DMS153 (cell line): ENCODE data around the gene TRPM2.
"Not testable (repeated sequence)": the region's sequence is repeated elsewhere in the genome, so short reads cannot be mapped to it uniquely, and the experiment has no call there.

ENCODE experiments used
- DNase-seq: peaks from one replicate; lab custom pipeline; 2025; lab: John Stamatoyannopoulos, UW

The TRPM2 gene

GRCh38 chr21:44415073-44416025 is 61.9 kb downstream of the TRPM2 start:
- DNase-seq, result no peak

DNA sequence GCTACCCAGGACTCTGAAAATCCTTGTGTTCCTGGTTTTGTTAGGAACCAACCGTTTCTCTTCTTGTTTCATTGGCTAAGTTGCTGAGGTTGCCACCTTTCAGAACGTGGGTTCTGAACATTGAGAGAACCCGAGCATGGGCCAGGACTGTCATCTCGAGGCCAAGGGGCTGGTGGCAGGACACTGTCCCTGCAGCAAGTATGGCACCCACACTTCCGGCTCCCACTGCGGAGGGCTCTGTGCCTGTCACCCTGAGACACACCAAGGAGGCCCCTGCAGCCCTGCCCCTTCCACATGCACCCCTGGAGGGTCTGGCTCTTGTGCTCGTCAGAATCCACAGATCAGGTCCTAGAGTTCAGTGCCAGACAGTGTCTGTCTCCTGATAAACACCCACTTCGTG is 62.8 kb downstream of the TRPM2 start:
- no peak for DNase-seq

DNA sequence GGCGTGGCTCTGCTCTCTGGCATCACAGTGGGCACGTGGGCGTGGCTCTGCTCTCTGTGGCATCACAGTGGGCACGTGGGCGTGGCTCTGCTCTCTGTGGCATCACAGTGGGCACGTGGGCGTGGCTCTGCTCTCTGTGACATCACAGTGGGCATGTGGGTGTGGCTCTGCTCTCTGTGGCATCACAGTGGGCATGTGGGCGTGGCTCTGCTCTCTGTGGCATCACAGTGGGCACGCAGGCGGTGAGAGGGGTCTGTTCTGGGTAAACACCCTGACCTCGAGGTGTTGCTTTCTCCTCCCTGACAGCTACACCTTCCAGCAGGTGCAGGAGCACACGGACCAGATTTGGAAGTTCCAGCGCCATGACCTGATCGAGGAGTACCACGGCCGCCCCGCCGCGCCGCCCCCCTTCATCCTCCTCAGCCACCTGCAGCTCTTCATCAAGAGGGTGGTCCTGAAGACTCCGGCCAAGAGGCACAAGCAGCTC is 64.2 kb downstream of the TRPM2 start:
- DNase-seq, result not testable (repeated sequence)

DNA sequence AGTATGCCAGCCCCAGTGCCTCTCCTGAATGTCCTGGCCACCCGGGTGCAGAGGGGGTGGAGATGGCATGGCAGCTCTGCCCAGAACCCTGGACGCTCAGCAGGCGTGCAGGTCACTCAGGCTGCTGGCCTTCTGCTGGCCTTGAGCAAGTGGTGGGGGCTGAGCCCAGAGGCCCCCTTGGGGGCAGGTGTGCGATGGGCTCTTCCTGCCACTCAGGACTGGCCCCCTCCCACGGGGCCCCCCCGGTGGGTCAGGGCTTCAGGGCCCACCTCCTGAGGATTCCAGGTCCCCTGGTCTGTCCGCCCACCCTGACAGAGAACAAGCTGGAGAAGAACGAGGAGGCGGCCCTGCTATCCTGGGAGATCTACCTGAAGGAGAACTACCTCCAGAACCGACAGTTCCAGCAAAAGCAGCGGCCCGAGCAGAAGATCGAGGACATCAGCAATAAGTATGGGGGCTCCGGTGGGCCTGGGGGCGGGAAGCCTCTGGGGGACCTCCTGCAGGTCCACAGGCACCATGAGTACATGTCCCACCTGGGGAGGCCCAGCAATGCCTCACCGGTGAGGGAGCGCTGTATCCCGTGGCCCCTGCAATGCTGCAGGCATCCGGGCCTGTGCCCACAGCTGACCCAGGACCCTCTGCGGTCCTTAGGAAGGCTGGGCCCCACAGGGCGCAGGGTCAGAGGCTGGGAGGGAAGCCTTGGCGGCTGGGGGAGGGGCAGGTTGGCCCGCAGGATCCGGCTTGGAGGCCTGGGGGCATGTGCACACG is 64.9 kb downstream of the TRPM2 start:
- no peak for DNase-seq

DNA sequence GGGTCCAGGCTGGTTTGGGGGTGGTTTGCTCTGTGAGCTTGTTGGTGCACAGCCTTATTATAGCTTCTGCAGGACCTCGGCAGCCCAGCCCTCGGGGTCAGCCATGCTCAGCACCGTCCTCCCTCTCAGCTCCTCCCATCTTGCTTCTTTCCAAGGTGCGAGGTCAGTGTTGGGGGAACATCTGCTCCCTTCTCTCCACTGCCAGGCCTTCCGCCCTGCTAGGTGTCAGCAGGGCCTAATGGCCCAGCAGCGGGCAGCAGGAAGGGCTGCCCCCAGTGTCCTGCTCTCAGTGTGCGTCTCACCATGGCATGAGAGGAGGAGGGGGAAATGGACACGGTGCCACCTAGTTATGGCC is 65.4 kb downstream of the TRPM2 start:
- DNase-seq, result no peak

- DNase-seq, result no peak
Measured at GRCh38 chr21:44419679-44420078, 66.3 kb downstream of the TRPM2 start.

- DNase-seq, result no peak
Measured at GRCh38 chr21:44420416-44421205, 67.2 kb downstream of the TRPM2 start.

DNA sequence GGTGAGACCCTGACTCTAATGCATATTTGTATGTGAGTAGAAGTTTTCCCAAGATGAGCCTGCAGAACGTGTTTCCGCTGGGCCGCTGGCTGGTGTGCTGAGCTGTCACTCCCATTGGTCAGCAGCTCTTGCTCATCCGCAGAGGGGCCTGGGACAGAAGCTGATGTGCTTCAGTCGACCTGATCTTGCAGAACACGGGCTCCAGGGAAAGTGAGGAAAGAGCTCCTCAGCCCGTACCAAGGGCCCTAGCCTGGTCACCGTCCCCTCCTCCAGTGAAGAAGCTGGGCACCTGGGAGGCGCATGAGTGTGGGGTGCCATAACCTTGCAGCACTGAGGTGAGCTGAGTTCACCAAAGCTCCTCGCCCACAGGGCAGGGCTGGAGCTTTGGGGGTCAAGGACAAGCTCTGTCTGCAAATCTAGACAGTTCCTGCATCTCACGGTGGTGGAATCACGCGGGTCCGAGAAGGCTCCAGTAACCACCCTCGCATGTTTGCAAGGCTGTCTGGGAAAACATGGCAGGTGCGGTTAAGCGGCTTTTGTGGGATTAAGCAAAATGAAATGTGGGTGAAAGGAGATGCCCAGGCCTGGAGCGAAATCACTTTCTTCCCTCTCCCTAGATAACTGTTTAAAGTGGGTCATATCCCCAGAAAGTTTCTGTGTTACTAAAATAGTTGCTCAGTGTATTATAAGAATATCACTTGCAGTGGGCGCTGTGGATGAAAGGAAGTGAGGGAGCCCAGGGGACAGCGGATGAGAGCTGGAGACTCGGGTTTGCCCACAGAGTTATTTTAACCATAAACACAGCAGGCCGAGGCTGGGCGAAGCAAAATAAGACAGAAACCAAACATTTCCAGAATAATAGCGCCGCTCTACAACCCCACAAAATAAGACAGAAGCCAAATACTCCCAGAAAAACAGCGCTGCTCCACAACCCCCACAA is 68.8 kb downstream of the TRPM2 start:
- no peak for DNase-seq

DNA sequence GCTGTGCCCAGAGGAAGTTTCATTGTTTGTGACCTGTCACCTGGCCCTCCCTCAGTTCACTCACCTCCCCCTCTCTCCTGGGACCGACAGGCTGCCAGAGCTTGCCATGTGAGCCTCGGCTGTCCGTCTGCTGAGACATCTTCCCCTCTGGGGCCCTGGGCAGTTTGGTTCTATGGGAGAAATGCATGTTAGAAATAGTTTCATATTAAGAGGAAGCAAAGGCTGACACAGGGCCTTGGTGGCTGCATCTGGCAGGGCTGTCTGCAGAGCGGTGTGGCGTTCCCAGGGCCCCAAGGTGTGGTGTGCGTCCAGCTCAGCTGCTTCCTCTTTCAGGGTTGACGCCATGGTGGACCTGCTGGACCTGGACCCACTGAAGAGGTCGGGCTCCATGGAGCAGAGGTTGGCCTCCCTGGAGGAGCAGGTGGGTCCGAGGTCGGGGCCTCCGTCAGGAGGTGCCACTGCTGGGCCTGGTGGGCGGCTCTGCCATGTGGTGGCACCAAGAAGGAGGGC is 69.9 kb downstream of the TRPM2 start:
- DNase-seq, result no peak

DNA sequence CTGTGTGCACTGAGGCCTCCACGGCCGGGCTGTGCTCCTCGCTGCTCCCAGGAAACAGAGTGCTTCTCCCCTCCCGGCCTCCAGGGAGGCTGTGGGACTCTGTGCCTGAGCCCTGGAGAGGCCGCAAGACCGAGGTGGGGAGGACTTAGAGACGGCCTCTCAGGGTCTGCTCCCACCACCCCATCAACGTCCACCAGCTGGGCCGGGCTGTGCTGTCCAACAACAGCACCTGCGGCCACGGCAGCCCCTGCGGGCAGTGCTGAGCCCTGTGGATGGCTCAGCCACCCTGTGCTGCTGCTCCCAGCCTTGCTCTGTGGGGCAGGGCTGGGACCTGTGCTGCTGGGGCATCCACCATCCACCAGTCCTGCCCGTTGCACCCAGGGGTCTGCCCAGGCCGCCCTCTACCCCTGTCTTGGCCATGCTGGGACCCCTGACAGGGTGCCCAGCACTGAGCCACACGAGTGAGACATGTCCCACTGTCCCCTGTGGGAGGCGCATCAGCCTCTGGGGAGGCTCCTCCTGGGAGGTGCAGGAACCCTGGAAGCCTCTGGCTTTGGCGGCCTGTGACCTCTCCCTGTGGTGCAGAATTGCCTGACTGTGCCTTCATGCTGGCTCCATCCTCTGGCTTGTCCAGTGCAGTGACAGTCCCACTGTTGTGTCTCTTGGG is 70.7 kb downstream of the TRPM2 start:
- no peak for DNase-seq

DNA sequence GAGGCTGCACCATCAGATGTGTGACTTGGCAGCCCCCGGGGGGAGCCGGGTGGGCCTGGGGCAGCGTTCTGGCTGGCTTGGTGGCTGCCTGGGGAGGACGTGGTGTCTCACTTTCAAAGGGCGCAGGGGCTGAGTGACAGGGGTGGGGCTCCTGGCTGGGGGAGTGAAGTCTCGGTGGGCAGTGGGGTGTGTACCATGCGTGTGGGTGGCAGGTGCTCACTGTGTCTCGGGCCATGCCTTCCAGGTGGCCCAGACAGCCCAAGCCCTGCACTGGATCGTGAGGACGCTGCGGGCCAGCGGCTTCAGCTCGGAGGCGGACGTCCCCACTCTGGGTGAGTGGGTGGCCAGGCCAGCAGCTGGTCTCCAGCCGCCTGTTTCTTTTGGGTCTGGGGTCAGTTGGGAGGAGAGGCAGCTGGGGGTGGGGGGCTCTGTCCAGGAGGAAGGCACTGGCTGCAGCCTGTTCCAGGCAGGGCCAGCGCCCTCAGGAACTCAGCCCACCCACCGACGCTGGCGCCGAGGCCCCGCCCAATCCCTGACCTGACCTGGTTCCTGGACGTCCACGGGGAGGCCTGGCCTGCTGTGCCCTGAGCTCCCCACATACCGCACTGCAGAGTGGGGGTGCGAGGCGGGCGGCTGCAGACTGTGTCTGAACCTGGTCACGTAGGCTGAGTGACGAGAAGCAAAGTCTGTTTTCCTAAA is 71.3 kb downstream of the TRPM2 start:
- no peak for DNase-seq

DNA sequence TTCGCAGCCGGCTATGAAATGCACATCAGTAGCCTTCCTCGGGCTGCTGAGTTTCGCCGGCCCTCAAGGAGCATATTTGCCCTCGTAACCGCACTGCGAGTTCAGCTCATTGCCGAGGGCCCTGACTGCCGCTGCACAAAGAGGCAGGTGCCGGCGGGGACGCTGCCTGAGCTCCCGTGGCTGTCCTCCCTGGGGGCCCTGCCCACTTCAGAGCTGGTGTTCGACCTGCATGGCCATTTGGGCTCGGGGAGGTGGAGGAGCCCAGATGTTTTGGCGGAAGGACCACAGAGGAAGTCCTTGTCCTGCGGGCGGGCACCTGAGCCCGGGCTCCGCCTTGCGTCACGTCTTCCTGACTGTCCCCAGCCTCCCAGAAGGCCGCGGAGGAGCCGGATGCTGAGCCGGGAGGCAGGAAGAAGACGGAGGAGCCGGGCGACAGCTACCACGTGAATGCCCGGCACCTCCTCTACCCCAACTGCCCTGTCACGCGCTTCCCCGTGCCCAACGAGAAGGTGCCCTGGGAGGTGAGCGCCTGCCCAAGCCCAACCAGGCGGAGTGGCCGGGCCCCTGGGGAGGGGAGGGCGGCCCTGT is 72.0 kb downstream of the TRPM2 start:
- peak; percentile 79 for DNase-seq

GRCh38 chr21:44425895-44426662 is 72.7 kb downstream of the TRPM2 start:
- no peak for DNase-seq

DNA sequence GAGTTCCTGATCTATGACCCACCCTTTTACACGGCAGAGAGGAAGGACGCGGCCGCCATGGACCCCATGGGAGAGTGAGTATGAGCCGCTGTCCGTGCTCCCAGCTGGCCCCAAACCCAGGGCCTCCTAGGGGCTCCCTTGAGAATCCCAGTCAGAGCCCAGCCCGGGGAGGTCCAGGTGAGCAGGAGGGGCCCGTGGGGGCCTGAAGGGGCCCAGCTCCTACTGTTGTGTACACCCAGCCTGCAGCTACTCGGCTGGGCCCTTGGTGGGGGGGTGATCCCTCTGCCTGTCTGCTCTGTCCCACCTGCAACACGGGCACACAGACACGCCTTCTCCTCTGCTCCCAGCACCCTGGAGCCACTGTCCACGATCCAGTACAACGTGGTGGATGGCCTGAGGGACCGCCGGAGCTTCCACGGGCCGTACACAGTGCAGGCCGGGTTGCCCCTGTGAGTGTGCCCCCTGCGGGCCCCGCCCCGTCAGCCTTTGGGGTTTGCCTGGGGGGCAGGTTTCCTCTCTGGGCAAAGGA is 73.3 kb downstream of the TRPM2 start:
- DNase-seq, result no peak

GRCh38 chr21:44427241-44428120 is 74.1 kb downstream of the TRPM2 start:
- peak; percentile 84 for DNase-seq

DNA sequence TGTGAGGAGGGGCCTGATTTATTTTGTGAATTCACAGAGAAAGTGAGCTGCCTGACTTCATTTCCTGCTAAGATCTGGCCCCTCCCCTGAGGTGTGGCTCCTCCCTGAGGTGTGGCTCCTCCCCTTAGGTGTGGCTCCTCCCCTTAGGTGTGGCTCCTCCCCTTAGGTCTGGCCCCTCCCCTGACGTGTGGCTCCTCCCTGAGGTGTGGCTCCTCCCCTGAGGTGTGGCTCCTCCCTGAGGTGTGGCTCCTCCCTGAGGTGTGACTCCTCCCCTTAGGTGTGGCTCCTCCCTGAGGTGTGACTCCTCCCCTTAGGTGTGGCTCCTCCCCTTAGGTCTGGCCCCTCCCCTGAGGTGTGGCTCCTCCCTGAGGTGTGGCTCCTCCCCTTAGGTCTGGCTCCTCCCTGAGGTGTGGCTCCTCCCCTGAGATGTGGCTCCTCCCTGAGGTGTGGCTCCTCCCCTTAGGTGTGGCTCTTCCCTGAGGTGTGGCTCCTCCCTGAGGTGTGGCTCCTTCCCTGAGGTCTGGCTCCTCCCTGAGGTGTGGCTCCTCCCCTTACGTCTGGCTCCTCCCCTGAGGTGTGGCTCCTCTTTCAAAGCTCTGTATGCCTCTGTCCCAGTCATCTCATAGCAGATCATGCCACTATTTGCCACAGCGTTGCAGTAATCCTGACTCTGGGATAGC is 75.0 kb downstream of the TRPM2 start:
- peak; percentile 74 for DNase-seq

- no peak for DNase-seq
Measured at GRCh38 chr21:44429894-44430293, 76.5 kb downstream of the TRPM2 start.
